OCI-LY7 (cell line): ENCODE measurements around the gene IDH2.

Experiments used
- CTCF ChIP-seq: fragments of 200-600 bp; sonication (generic); conservative IDR thresholded peaks from 2 replicates; pipeline ENCODE4 v1.5.1; 2014; ENCODE audit warnings: mild to moderate bottlenecking, antibody characterized with exemption, low read length, moderate library complexity, mixed read lengths
- EZH2phosphoT487 ChIP-seq: fragments of 200-600 bp; sonication (generic); IDR thresholded peaks from 2 replicates; pipeline ENCODE4 v1.6.1; 2018; ENCODE audit warnings: low read depth, borderline replicate concordance, mild to moderate bottlenecking, mixed run types, antibody characterized with exemption, low read length, moderate library complexity, mixed read lengths

- TF ChIP-seq CTCF = no peak
- no peak for TF ChIP-seq EZH2phosphoT487
Observed at GRCh38 chr15:90044916-90045371, 57.3 kb downstream of the IDH2 start.
